ENCODE data around the gene MSLN. TPM values are rescaled to one million over a fixed set of nuclear protein-coding genes. Genes with fewer than 3 reads are reported as not detected.
"Not testable (repeated sequence)": the region's sequence is repeated elsewhere in the genome, so short reads cannot be mapped to it uniquely, and the experiment has no call there.

The MSLN gene
- total RNA-seq, 2 experiments from 2014 or later: not detected

DNA sequence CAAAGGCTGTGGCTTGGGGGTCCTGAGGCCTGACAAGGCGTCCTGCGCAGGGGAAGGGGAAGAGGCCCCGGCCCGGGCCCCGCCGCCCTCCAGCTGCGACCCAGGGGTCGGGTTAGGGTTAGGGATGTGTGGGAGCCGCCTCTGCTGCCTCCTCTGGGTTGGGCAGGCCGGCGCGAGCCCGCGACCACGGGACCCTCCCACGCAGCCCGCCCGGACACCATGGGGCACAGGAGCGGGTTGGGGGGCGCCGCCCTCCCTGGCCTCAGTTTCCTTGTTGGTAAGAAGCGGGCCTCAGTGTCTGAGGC, 20.1 kb upstream of the MSLN start:
- no peaks in the 10 kb centered on the region for H3K27me3 Mint-ChIP-seq
- POLR2A ChIA-PET: interaction anchor here (1.8 to 3.6 kb wide), 2 partner anchors 12 to 19 kb away, joined by 8 to 14 read pairs; partner anchors contain the start of gene ANTKMT
- peaks cover 19% of the 10 kb centered on the region for H3K36me3 Mint-ChIP-seq
- CTCF ChIA-PET: interaction anchor here (0.7 to 3.0 kb wide), 10 partner anchors 9 to 265 kb away, joined by 3 to 21 read pairs (median 4); partner anchors contain the start of genes ANTKMT, CCDC78, HAGHL and METRN
- intact Hi-C loops (cut with micrococcal nuclease): loop anchor here (1.0 to 2.0 kb wide), 2 partner anchors 24 to 44 kb away; no protein-coding TSS in a partner anchor
- H3K27ac Mint-ChIP-seq: no peak overlapping the region
- peaks cover 28% of the 10 kb centered on the region for H3K4me1 Mint-ChIP-seq (ENCODE audit: low read depth)
- peak overlapping the region; percentile 82 for H3K4me3 Mint-ChIP-seq
- H3K9me3 Mint-ChIP-seq: no peaks in the 10 kb centered on the region
- no peak for DNase-seq

DNA sequence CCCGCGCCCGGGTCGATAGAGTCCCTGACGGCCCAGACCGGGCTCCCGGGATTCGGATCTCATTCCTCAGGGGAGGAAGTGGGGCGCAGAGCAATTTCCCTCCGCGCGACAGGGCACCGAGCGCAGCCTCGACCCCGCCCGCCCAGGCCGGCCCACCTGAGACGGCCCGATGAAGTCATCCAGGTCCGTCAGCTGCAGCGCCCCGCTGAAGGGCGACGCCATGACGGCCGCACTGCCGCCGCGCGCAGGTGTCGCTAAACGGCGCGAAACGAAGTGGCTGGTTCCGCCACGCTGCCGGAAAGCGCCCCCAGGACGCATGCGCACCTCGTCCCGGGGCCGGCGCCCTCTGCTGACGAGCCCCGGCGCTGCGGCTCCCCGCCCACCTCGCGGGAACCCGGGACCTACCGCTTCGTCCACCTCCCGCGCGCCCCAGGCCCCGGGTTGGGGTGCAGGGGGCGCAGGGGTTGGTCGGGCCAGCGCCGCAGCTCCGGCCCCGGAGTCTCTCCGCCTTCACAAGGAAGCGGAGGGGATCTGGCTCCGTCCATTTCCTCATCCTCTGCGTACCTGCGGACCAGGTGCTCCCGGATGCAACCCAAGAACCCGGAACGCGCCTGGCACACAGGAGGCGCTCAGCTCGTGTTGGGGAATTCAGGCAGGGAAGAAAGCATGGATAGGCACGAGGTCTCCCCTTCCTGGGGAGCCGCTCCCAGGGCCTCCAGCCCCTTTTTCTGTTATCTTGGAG, 19.6 kb upstream of the MSLN start, which contains the start of gene CIAO3:
Gene CIAO3, minus strand, starts transcription at position 234 of the 742 bp plus-strand sequence. Its CDS starts 12 bp downstream, at position 222.
- H3K4me1 Mint-ChIP-seq (ENCODE audit: low read depth): peaks cover 23% of the 10 kb centered on the region
- no peaks in the 10 kb centered on the region for H3K27me3 Mint-ChIP-seq
- H3K4me3 Mint-ChIP-seq: peak within 1 kb of the TSS; percentile 82
- ChIA-PET CTCF (interaction anchor here (0.7 to 3.0 kb wide), 11 partner anchors 8 to 264 kb away, joined by 3 to 21 read pairs (median 4); partner anchors contain the start of genes ANTKMT, CCDC78, HAGHL and METRN), POLR2A (interaction anchor here (1.0 to 3.6 kb wide), 3 partner anchors 13 to 44 kb away, joined by 3 to 14 read pairs (median 8); partner anchors contain the start of gene ANTKMT)
- peaks cover 16% of the 10 kb centered on the region for H3K36me3 Mint-ChIP-seq
- intact Hi-C loops (cut with micrococcal nuclease): loop anchor here (1.0 to 2.0 kb wide), 2 partner anchors 25 to 44 kb away; no protein-coding TSS in a partner anchor
- no peak within 1 kb of the TSS for H3K27ac Mint-ChIP-seq
- DNase-seq: peak; percentile 95
- no peaks in the 10 kb centered on the region for H3K9me3 Mint-ChIP-seq

DNA sequence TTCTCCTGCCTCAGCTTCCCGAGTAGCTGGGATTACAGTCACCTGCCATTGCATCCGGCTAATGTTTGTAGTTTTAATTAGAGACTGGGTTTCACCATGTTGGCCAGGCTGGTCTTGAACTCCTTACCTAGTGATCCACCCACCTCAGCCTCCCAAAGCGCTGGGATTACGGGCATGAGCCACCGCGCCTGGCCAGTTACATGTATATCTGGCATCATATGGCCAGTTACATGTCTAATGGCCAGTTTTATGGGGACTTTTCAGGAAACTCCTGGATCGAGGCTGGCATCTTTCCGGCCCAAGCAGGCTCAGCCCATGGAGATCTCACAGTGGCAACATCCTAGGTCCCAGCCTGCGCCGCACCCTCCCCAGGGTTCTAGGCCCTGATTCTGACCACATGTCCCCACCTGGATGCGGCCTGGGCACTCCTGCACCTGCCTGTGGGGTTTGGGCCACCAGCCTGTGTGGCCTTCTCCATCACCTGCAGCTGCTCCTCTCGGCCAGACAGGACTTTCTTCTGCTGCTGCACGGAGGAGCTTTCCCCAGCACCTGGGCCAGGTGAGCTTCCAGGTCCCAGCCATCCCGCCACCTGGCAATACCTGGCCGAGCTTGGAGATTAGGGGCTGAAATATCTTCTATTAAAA, 18.4 kb upstream of the MSLN start:
- Mint-ChIP-seq H3K27ac (no peak overlapping the region), H3K9me3 (no peaks in the 10 kb centered on the region), H3K4me1 (ENCODE audit: low read depth) (peaks cover 16% of the 10 kb centered on the region), H3K4me3 (peak overlapping the region; percentile 69), H3K36me3 (peaks cover 8% of the 10 kb centered on the region), H3K27me3 (no peaks in the 10 kb centered on the region)
- DNase-seq: no peak
- ChIA-PET POLR2A (interaction anchor here (0.7 to 3.6 kb wide), 2 partner anchors 16 to 21 kb away, joined by 3 to 14 read pairs; partner anchors contain the start of genes ANTKMT and CCDC78), CTCF (interaction anchor here (0.9 to 3.0 kb wide), 7 partner anchors 16 to 43 kb away, joined by 3 to 21 read pairs (median 5); partner anchors contain the start of genes ANTKMT, CCDC78 and HAGHL)
- intact Hi-C loops (cut with micrococcal nuclease): loop anchor here (2.0 kb wide), 1 partner anchor 43 kb away; no protein-coding TSS in a partner anchor

GRCh38 chr16:742894-743293, 17.6 kb upstream of the MSLN start:
- H3K27me3 Mint-ChIP-seq; DNase-seq; H3K9me3 Mint-ChIP-seq; H3K27ac Mint-ChIP-seq; H3K4me3 Mint-ChIP-seq; H3K36me3 Mint-ChIP-seq; intact Hi-C loops (cut with micrococcal nuclease): not testable (repeated sequence)
- POLR2A ChIA-PET: interaction anchor here (0.7 kb wide), 1 partner anchor 16 kb away, joined by 3 read pairs; the partner anchor contains the start of gene CCDC78
- peaks cover 12% of the 10 kb centered on the region for H3K4me1 Mint-ChIP-seq (ENCODE audit: low read depth)
- CTCF ChIA-PET: interaction anchor here (0.6 to 3.0 kb wide), 5 partner anchors 22 to 1095 kb away, joined by 3 to 21 read pairs (median 4); partner anchors contain the start of gene ANTKMT

DNA sequence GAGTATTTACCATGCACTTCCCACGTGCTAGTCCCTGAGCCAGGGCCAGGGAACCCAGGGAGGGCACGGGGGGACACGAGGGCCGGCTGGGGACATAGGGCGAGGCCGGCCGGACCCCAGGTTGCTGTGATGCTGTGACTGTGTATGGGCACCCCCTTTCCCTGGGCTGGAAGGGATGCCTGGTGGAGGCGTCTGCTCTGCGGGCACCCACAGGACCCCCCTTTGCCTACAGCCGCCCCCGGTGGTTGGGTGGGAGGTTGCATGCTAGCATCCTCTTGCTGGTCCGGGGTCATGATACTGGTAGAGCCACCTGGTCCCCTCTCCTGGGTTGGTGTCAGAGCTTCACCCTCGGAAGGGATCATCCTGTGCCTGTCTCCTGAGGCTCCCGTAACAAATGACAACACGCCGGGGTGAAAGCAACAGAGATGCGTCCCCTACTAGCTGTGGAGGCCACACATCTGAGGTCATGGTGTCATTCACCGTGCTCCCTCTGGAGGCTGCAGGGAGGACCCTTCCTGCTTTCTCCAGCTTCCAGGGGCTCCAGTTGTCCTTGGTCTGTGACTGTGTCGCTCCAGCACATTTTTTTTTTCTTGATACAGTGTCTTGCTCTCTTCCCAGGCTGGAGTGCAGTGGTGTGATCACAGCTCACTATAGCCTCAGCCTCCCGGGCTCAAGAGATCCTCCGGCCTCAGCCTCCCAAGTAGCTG, 16.6 kb upstream of the MSLN start:
- Mint-ChIP-seq H3K27me3 (no peaks in the 10 kb centered on the region), H3K4me1 (ENCODE audit: low read depth) (peaks cover 12% of the 10 kb centered on the region), H3K4me3 (no peak overlapping the region), H3K27ac (no peak overlapping the region), H3K9me3 (no peaks in the 10 kb centered on the region), H3K36me3 (no peaks in the 10 kb centered on the region)
- POLR2A ChIA-PET: no interaction called here
- no peak for DNase-seq
- CTCF ChIA-PET: interaction anchor here (1.2 to 1.6 kb wide), 3 partner anchors 32 to 359 kb away, joined by 3 to 4 read pairs (median 3); no protein-coding TSS in a partner anchor
- intact Hi-C loops (cut with micrococcal nuclease): no loop called here

GRCh38 chr16:745739-746138, 14.8 kb upstream of the MSLN start:
- Mint-ChIP-seq H3K9me3 (no peaks in the 10 kb centered on the region), H3K4me1 (ENCODE audit: low read depth) (peaks cover 3% of the 10 kb centered on the region), H3K36me3 (no peaks in the 10 kb centered on the region), H3K27me3 (no peaks in the 10 kb centered on the region), H3K27ac (no peak overlapping the region), H3K4me3 (no peak overlapping the region)
- intact Hi-C loops (cut with micrococcal nuclease): no loop called here
- CTCF ChIA-PET: interaction anchor here (1.1 kb wide), 1 partner anchor 40 kb away, joined by 3 read pairs; no protein-coding TSS in a partner anchor
- DNase-seq: no peak
- POLR2A ChIA-PET: no interaction called here

DNA sequence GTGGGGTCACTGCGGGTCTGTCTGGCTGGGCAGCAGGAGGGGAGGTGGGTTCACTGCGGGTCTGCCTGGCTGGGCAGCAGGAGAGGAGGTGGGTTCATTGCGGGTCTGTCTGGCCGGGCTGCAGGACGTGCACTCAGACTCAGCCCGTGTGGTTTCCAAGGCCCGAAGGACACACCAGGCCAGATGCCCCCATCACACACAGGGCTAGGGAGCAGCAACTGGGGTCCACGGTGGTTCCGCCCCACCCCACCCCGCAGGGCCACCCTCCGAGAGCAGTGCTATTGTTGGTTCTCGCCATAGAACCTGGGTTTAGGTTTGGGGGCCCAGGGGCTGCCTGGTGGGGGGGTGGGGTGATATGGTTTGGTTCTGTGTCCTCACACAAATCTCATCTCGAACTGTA, 13.9 kb upstream of the MSLN start:
- H3K27ac Mint-ChIP-seq: no peak overlapping the region
- H3K4me3 Mint-ChIP-seq: no peak overlapping the region
- intact Hi-C loops (cut with micrococcal nuclease): no loop called here
- H3K36me3 Mint-ChIP-seq: no peaks in the 10 kb centered on the region
- no peaks in the 10 kb centered on the region for H3K27me3 Mint-ChIP-seq
- no peaks in the 10 kb centered on the region for H3K4me1 Mint-ChIP-seq (ENCODE audit: low read depth)
- DNase-seq: no peak
- CTCF ChIA-PET: no interaction called here
- no peaks in the 10 kb centered on the region for H3K9me3 Mint-ChIP-seq
- POLR2A ChIA-PET: no interaction called here

- Mint-ChIP-seq H3K27ac (no peak overlapping the region), H3K27me3 (no peaks in the 10 kb centered on the region), H3K4me3 (no peak overlapping the region), H3K9me3 (no peaks in the 10 kb centered on the region), H3K4me1 (ENCODE audit: low read depth) (no peaks in the 10 kb centered on the region), H3K36me3 (no peaks in the 10 kb centered on the region)
- POLR2A ChIA-PET: no interaction called here
- intact Hi-C loops (cut with micrococcal nuclease): no loop called here
- no peak for DNase-seq
- CTCF ChIA-PET: interaction anchor here (0.7 to 2.3 kb wide), 2 partner anchors 34 to 131 kb away, joined by 3 to 5 read pairs; partner anchors contain the start of gene METRN
These were observed 12.4 kb upstream of the MSLN start for GRCh38 chr16:747978-748746.

GRCh38 chr16:749010-749409, 11.5 kb upstream of the MSLN start:
- intact Hi-C loops (cut with micrococcal nuclease): no loop called here
- POLR2A ChIA-PET: no interaction called here

GRCh38 chr16:750485-750884, 10.0 kb upstream of the MSLN start:
- ChIA-PET POLR2A (no interaction called here), CTCF (interaction anchor here (1.4 kb wide), 1 partner anchor 35 kb away, joined by 3 read pairs; no protein-coding TSS in a partner anchor)
- no peaks in the 10 kb centered on the region for H3K9me3 Mint-ChIP-seq
- H3K36me3 Mint-ChIP-seq: no peaks in the 10 kb centered on the region
- intact Hi-C loops (cut with micrococcal nuclease): no loop called here
- no peak for DNase-seq
- no peaks in the 10 kb centered on the region for H3K27me3 Mint-ChIP-seq
- no peak overlapping the region for H3K27ac Mint-ChIP-seq
- H3K4me1 Mint-ChIP-seq (ENCODE audit: low read depth): no peaks in the 10 kb centered on the region
- H3K4me3 Mint-ChIP-seq: no peak overlapping the region

More at GRCh38 chr16:749010-749409, 11.5 kb upstream of the MSLN start:
- Mint-ChIP-seq H3K4me1 (ENCODE audit: low read depth) (no peaks in the 10 kb centered on the region), H3K4me3 (no peak overlapping the region), H3K36me3 (no peaks in the 10 kb centered on the region), H3K9me3 (no peaks in the 10 kb centered on the region), H3K27ac (no peak overlapping the region), H3K27me3 (no peaks in the 10 kb centered on the region)
- no peak for DNase-seq
- CTCF ChIA-PET: interaction anchor here (0.7 to 2.3 kb wide), 4 partner anchors 8 to 130 kb away, joined by 3 to 5 read pairs (median 4); partner anchors contain the start of genes CIAO3 and METRN

Measured in activated CD4-positive, alpha-beta memory T cell treated with anti-CD3 and anti-CD28 coated beads for 36 hours (primary cell).